IMR-90 (cell line): ENCODE results near the gene PIGU.

Experiments
- CEBPB ChIP-seq: IDR thresholded peaks from 2 replicates; pipeline ENCODE4 v1.6.1; 2012; ENCODE audit warnings: low read depth, low read length, improper control_type of control experiment
- CHD1 ChIP-seq: IDR thresholded peaks from 2 replicates; pipeline ENCODE4 v1.6.1; 2012; ENCODE audit warnings: low read depth, low read length, improper control_type of control experiment
- CTCF ChIP-seq: conservative IDR thresholded peaks from 2 replicates; pipeline ENCODE4 v1.5.1; 2012; ENCODE audit warnings: mild to moderate bottlenecking, low read depth, low read length, improper control_type of control experiment
- MAZ ChIP-seq: IDR thresholded peaks from 2 replicates; pipeline ENCODE4 v1.6.1; 2012; ENCODE audit warnings: low read depth, mild to moderate bottlenecking, low read length, improper control_type of control experiment, moderate library complexity, borderline replicate concordance
- POLR2A ChIP-seq: IDR thresholded peaks from 2 replicates; pipeline ENCODE4 v1.6.1; 2012; ENCODE audit warnings: mild to moderate bottlenecking, low read depth, low read length
- RAD21 ChIP-seq: IDR thresholded peaks from 2 replicates; pipeline ENCODE4 v1.6.1; 2012; ENCODE audit warnings: low read length, improper control_type of control experiment
- RCOR1 ChIP-seq: IDR thresholded peaks from 2 replicates; pipeline ENCODE4 v1.6.1; 2012; ENCODE audit warnings: mild to moderate bottlenecking, low read length, improper control_type of control experiment; ENCODE audit not compliant: insufficient replicate concordance
- RFX5 ChIP-seq: IDR thresholded peaks from 2 replicates; pipeline ENCODE4 v1.8.0; 2012; ENCODE audit warnings: low read depth, mild to moderate bottlenecking, low read length, moderate library complexity

GRCh38 chr20:34689486-34689885 lies 12.6 kb upstream of the PIGU start:
- TF ChIP-seq POLR2A: no peak
- no peak for TF ChIP-seq CTCF
- no peak for TF ChIP-seq RAD21
- TF ChIP-seq CEBPB: no peak
- TF ChIP-seq RFX5: no peak
- TF ChIP-seq MAZ: no peak
- TF ChIP-seq CHD1: no peak
- no peak for TF ChIP-seq RCOR1
